GM18526 (cell line): ENCODE results near the gene CEP162.

ENCODE experiments used
- POLR2A ChIP-seq: IDR thresholded peaks from 3 replicates; pipeline ENCODE4 v1.6.1; 2011; ENCODE audit not compliant: insufficient read length; ENCODE audit errors: extremely low read depth

The CEP162 gene

DNA sequence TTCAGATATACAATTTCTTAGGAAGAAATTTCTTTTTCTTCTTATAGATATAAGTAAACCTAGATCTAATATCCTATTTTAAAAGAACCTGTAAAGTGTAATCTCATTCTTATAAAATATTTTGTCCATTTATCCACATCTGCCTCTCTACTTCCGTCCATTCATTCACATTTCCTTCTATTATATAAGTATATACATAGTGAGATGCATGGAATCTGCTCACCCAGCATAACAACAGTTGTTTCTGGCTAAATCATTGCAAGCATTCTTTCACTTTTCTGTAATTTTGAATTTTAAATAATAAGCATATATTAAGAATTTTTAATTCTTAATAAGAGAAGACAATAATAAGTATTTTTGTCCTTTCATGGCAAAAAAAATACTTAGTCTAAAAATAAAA, 45.4 kb downstream of the CEP162 start:
- no peak for TF ChIP-seq POLR2A

DNA sequence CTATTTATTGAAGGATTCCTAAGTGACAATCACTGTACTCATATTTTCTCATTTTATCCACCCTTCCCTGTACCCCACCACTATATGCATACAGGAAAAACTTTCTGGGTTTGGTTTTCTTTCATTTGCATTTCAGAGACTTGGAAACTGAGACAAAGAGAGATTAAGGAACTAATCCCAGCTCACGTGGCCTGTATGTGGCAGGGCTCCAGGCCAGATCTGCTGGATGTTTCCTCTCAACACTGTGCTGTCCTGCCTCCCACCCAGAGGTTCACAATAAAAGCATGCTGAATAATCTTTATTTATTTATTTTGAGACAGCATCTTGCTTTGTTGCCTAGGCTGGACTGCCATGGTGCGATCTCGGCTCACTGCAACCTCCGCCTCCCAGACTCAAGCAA, 50.2 kb downstream of the CEP162 start:
- no peak for TF ChIP-seq POLR2A

DNA sequence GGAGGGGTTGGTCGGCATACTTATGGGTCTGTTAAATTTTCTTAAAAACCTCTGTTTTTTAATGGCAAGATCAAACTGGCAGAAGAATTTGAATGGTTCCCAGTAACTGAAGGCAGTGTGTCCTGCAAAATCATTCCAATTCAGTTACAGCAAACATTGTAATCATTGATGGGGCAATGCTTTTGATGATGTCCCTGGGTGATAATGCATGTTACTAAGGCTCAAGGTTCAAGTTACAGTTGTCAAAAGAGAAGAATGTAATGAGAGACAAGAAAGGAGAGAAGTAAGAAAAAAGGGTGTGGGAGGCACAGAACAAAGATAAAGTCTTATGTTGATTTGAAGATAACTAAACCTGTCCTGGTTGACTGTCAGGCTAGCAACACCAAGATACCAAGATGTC, 54.9 kb downstream of the CEP162 start:
- no peak for TF ChIP-seq POLR2A

DNA sequence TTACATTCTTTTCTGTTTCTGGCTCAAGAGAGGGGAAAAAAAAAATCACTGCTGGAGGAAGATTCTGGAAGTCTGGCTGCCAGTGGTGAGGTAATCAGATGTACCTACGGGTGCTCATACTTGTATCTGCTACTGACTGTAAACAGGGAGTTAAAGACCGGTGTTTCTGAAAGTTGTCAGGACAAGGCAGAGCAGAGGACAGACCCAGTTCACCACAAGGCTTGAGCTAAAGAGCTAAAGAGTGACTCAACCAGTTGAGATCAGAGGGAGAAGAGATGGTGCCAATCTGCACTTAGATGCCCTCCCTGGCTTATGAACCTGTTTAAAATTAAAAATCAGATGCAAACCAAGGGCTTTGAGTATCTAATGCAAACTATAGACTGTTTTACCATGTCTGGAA, 55.4 kb downstream of the CEP162 start:
- TF ChIP-seq POLR2A: no peak

DNA sequence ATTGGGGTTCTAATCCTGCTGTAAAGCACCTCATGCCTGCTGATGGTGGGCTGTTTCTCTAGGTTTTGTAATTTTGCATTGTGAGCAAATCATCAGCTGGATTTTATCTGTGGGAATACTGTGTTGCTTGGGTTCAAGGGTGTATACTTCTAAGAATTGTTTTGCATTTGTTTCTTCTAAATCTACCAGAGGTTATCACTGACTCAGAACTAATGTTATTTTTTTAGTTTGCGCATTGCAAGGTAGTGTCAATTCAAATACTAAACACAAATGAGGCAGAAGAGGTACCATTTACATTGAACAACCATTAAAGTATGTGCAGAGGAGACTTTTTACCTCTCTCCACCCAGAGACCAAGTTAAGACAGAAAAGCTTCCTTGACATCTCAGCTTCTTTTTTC, 60.0 kb downstream of the CEP162 start:
- no peak for TF ChIP-seq POLR2A

DNA sequence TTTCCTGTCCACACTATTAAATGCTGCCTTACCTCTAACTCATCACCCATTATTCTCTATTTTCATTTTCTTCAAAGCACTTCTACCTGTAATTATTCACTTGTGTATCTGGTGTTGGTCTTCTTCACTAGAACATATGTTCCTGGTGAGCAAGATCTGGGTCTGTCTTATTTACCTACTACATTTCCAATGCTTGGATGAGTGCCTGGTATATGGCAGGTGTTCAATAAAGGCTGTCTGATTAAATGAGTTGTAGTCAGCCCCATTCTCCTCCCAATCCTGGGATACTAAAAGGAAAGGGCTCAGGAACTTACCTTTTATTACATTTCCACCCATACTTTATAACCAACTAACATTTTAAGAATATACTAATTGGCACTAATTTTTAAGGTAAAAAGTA, 61.0 kb downstream of the CEP162 start:
- no peak for TF ChIP-seq POLR2A

DNA sequence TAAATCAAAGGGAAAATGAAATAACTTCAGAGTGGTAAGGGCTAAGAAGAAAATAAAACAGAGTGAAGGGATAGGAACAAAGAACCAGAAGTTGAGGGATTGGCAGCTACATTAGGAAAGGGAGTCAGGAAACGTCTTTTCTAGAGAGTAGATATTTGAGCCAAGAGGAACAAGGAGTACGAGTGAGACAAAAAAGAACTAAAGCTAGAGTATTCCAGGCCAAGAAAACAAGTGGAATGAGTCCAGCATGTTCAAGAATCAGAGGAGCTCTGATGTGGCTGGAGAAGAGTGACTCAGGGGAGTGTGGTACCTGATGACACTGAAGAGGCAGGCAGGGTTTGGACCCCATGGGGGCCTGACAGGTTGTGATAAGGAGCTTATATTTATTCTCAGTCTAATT, 66.3 kb downstream of the CEP162 start:
- TF ChIP-seq POLR2A: no peak

DNA sequence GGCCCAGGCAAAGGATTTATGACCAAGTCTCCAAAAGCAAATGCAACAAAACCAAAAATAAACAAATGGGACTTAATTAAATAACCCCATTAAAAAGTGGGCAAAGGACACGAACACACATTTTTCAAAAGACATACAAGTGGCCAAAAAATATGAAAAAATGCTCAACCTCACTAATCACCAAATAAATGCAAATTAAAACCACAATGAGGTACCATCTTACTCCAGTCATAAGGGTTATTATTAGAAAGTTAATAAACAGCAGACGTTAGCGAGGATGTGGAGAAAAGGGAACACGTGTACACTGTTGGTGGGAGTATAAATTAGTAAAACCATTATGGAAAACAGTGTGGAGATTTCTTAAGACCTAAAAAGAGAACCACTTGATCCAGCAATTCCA, 71.1 kb downstream of the CEP162 start:
- TF ChIP-seq POLR2A: no peak

DNA sequence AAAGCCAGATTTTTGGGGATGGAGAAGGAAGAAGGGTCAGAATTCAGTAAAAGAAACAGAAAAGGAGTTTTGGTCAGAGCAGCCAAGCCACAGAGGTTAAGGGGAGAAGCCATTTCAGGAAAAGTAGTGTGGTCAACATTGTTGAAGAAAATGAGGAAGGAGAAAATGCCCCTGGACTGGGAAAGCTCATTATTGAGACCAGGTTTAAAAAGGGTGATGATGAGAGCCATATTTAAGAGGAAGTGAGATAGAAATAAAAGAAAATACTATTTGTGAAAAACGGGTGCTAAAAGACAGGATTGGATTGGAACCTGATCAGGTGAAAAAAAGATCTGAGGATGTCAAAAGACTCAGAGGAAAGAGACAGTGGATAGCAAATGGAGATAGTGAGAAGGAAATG, 75.8 kb downstream of the CEP162 start:
- no peak for TF ChIP-seq POLR2A

DNA sequence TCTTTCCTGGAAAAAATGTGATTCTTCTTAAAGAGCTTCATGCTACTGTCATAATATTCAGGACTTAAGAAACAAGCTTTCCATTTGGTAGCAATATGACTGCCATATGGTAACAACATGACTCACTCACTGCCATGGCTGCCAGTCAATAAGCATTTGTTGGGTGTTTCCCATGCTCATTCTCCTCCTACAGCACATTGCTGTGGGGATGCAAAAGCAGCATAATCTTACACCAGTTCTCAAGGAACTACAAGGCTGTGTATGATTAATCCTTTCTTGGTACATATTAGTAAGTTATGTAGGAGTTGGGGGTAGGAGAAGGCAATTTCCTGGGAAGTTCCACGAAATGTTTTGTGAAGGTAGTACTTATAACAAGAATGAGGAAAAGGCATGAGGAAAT, 76.7 kb downstream of the CEP162 start:
- no peak for TF ChIP-seq POLR2A

DNA sequence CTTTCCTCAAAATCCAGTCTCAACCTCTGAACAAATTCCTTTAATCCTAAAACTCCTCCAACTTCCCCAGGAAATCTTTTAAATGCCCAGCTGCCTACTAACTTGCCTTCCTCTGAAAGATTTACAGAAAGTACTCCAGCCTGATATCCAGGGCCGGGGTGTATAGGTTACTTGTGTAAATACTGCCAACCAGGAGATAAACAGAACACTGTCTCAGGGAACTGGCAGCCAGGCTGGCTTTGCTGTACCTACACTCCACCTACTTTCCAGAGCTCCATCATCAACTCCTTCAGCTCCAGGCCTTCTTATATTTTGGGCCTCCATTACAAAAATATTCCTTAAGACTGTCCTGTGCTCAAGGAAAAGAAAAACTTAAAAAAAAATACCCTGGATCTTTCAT, 85.9 kb downstream of the CEP162 start:
- no peak for TF ChIP-seq POLR2A

DNA sequence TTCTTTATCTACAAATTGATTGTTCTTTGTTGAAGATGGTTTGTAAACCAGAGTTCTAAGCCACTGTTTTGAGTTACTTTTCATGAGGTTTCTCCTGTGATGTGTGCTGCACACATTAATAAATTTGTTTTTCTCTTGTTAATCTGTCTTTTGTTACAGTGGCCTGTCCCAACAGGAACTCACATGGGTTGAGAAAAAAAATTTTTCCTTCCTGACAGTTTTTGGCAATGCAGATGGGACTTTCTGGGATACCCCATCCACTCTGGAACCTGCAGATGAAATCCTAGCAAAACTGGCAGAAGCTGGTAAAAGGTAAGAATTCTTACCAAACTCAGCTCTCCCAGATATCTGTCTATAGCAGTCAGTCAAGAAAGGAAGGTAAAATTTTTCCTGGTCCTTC, 88.1 kb downstream of the CEP162 start:
- no peak for TF ChIP-seq POLR2A

DNA sequence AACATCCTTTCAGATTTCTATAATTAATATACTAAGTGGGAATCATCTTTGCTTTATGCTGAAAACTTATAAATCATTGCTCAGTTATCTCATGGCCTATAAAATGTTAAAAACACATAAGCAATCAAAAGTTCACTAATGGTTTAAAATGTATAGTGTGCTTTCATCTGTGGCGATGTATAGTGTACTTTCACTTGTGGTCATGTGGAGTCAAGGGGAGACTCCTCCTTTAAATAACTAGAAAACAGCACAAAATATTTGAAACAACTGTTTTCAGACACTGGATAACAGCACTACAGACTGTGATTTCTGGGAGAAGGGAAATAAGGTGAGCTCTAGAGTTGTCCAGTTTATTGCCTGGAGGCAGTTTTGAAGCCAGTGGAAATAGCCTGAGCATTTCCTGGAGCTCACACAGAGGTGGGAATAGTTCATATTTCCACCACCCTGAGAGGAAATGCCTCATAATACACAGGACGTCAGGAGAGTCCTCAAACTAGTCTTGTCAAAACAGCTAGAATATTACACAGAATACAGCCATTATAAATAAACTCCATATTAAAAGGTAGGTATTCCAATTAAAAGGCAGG, 89.4 kb downstream of the CEP162 start:
- TF ChIP-seq POLR2A: no peak

DNA sequence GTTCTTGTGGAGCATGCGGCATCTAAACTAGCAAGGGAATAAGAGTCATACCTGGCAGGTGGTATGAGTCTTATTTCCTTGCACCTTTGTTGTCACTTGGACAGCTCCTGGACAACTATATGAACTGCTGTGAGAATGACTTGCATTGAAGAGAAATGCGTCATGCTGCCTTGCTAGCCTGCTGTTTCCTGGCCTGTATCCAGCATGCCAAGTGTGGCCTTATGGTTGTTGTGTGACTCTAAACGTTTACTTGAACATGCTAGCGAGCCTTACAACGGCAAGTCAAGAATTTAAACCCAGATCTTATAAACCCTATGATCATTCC, 90.4 kb downstream of the CEP162 start:
- no peak for TF ChIP-seq POLR2A

DNA sequence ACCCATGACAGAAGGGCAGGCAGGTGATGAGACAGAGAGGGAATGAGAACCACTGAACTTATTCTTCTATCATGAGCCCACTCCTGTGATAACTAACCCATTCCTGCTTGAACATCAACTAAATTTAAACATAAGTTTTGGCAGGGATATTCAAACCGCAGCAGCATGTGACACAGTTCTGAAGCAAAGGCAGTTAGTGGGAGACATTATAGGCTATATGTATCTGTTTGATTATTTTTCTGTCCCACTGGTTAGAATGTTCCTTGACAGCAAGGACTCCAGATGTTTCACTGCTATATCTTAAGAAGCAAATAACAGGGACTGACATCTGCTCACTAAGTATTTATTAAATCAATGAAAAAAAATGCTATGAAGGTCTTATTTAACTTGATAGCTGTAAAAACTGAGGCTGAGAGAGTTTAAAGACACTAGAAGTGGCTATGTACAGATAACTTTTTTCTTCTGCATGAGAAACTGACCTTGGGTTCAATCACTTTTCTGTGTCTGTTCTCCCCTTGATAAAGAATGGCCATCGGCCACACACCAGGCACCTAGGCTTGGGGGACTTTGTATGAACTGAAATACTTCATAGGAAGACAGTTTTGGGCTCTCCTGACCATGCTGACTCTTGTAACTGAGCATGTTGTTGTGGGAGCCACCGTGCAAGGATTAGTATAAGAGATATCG, 90.9 kb downstream of the CEP162 start:
- no peak for TF ChIP-seq POLR2A

DNA sequence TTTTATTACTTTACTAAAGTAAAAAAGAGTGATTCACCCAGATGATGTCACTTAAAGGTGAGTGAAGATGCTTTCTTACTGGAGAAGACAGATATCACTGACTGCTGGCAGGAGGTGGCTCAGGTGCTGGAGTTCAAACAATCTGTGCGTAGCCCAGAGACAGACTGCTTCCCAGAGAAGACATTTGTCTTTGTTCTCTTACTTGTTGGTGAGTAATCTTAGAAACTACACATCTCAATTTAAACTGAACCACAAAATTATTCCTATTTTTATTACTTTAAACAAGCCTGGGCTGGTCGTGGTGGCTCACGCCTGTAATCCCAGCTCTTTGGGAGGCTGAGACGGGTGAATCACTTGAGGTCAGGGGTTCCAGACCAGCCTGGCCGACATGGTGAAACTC, 92.2 kb downstream of the CEP162 start:
- TF ChIP-seq POLR2A: no peak

DNA sequence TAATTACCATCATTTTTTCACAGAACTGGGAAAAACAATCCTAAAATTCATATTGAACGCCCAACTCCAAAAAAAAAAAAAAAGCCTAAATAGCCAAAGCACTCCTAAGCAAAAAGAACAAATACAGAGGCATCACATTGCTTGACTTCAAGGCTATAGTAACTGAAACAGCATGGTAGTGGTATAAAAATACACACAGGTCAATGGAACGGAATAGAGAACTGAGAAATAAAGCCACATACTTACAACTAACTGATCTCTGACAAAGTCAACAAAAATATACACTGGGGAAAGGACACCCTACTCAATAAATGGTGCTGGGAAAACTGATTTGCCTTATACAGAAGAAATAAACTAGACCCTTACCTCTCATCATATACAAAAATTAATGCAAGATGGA, 104.3 kb downstream of the CEP162 start:
- TF ChIP-seq POLR2A: no peak

DNA sequence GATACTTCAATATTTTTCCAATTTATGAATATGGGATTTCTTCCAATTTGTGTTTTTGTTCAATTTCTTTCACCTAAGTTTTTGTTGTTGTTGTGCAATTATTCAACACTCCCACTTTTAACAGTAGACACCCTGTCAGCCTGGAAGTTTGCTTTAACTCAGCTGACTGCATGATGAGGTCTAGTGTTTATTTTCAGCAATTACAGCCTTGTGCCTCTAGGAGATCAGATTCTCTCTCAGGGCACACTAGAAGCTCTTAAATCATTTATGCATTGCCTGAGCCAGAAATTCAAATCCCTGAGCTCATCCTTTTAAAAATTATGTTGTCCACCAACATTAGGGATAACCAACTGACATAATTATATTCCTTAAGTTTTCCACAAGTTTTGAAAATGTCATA, 108.2 kb downstream of the CEP162 start:
- TF ChIP-seq POLR2A: no peak

DNA sequence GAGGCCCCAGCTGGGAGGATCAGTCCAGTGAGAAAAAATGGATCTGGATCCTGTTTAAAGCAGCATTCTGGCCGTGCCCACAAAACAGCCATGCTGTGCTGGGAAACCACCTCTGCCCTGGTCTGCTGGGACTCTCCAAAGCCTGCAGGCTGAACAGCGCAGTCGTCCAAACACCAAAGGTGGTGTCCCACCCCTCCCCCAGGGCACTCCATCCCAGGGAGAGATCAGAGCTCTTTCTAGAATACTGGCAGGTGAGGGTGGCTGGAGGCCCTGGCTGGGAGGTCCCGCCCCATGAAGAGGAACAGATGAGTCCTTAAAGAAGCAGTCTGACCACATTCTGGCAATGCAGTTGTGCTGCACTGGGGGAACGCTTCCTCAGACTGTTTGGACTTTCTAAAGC, 109.3 kb downstream of the CEP162 start:
- TF ChIP-seq POLR2A: no peak
